NCI-H510A treated with DMSO at 0.1 percent for 48 hours (cell line): Measurements from ENCODE around the gene ROBO1.

ENCODE experiments used
- DNase-seq: peaks from one replicate; lab custom pipeline; 2025; lab: John Stamatoyannopoulos, UW

The ROBO1 gene

GRCh38 chr3:79162653-79163052 is 605.1 kb downstream of the ROBO1 start:
- no peak for DNase-seq

DNA sequence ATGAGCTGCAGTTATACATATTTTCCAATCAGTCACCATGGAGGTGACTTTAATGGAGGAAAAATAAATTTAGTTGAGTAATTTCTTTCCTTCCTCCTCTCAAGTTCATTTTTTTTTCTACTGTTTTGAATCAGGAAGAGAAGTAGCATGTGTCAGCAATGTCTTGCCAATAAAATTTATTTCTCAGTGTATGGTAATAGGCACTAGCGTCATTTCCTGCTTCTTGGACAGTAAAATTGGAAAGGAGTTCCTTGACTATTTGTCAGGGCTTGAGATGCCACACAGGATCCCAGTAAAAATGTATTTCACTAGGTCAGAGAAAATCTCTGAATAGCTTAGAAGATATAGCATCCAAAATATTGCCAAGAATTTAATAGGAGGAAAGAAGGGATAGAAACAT is 605.9 kb downstream of the ROBO1 start:
- no peak for DNase-seq

GRCh38 chr3:79160421-79160820 is 607.4 kb downstream of the ROBO1 start:
- DNase-seq, result no peak

GRCh38 chr3:79159736-79160135 is 608.1 kb downstream of the ROBO1 start:
- DNase-seq, result no peak

DNA sequence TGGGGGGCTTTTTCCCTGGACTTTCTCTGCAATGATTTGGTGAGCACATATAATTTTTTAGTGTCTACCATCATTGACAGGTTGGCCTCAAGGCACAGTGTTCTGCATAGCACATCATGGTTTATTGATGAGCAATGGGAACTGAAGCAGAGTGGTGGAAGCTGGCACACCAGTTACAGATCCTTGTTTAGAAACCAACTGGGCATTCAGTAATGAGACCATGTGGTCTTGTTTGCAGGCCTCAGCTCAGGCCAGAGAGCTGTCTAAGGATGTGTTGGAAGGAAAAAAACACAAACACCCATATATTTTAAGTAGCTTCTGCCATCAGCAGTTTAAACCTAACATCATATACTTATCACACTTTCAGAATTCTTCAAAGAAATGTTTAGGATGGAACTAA is 610.6 kb downstream of the ROBO1 start:
- no peak for DNase-seq

DNA sequence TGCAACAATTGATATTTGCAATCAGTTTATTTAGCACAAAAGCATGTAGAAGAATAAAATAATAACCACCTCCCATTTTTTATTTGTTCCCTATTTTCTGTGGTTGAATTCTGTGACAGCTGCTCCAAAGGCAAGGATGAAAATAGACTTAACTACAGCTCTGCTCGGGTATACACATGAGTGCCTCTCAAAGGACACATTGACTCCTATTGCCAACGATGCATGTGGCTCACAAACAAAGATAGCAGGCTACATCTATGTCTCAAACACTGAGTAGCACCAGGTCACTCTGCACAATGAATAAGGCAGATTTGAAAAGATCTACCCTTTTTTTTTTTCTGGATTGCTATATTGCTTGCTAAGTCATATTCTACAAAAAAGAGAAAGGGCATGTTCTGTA is 612.9 kb downstream of the ROBO1 start:
- peak; percentile 20 for DNase-seq

DNA sequence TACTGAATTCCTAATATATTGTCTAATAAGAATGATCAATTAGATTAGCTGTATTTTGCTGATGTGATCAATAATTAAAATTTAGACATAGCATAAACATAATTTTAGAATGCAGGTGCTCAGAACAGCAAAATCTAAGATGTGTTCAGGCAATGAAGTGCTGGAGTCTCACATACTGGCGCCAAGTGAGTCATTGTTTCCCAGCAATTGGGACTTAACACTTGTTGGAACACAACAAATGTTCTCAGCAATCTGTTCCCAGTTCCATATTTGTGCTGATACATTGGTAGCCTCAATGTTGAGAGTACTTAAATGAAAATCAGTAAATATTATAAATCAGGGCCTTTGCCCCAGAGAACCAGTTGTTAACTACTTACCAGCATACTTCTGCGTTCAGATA is 619.0 kb downstream of the ROBO1 start:
- DNase-seq, result no peak

GRCh38 chr3:79146024-79146423 is 621.8 kb downstream of the ROBO1 start:
- no peak for DNase-seq

DNA sequence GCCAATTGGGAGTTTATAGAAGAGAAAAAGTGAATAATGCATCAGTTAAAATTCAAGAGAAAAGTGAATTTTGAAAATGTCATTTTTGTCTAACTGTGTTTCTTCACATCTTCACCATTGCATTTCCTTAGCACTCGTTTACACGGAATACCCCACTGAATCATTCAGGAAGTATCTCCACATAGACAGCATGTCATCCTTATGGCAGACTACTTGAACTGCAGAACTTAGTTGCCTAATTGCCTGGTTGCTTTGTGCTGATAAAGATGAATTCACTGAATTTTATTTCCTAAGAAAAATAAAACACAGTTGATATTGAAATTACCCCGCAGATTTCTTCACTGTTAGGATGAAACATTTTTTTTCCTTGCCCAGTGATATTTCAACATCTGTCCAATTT is 627.1 kb downstream of the ROBO1 start:
- DNase-seq, result no peak

GRCh38 chr3:79139395-79140068 is 628.3 kb downstream of the ROBO1 start:
- peak; percentile 43 for DNase-seq

DNA sequence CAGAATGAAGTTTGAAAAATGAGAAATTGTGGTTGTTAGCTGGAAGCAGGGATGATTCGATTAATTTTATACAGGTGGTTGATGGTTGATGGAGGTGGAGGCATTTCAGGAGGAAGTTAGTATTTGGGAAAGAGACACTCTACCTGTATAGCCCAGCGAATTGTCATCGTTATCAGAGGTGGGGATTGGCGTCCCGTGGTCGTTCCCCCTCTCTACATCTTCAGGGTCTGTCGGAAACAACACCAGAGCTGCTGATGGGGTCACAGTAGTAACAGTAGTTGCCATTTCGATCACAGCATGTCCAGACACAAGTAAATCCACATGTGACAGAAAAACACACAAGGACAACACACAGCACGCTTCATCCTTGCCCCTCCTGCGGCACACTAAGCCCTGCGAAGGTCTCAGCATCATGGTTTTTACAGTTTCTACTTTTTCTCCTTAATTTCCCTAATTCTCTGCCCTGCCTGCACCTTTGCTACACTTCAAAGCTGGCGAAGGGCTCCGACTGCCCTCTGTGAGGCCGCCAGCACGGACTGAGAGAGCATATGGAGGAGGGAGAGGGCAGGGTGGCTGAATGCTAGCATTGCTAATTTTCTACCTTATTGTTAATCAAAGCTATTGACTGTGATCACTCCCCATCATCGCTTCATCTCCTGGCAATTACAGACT is 642.3 kb downstream of the ROBO1 start:
- no peak for DNase-seq

GRCh38 chr3:79115458-79115857 is 652.3 kb downstream of the ROBO1 start:
- DNase-seq, result no peak

DNA sequence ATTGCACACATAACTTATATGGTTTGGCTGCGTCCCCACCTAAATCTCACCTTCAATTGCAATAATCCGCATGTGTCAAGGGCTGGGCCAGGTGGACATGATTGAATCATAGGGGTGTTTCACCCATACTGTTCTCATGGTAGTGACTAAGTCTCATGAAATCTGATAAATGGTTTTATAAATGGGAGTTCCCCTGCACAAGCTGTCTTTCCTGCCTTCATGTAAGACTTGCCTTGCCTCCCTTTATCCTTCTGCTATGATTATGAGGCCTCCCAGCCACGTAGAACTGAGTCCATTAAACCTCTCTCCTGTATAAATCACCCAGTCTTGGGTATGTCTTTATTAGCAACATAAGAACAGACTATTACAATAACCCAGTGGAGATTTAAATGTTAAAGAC is 653.9 kb downstream of the ROBO1 start:
- DNase-seq, result no peak

DNA sequence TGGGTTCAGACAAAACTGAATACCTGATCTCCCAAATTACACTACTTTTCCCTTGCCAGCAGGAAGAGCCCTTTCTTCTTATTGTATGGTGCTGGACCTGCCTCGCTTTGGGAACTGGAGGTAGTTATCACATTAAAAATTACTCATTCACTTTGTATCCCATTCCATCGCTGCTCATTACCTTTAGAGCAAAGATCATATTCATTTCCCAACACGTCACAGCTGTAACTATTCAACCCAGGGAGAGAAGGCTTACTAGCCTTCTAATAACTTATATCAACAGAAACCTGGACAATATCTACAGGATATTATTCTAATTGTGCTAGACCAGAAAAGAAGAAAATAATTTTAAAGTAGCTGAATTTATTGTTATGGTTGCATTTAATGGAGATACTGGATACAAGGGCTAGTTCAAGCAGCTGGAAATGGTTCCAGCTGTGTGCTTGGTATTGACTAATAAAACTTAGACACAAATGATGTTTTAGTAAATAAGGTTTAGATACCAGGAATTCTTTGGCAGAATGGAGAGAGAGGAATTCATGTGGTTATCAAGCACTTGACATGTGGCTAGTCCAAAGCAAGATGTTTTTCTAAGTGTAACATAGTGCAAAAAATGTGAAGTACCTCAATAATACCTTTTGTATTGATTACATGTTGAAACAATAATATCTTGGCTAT is 656.3 kb downstream of the ROBO1 start:
- DNase-seq, result no peak

GRCh38 chr3:79109754-79110153 is 658.0 kb downstream of the ROBO1 start:
- DNase-seq, result no peak

DNA sequence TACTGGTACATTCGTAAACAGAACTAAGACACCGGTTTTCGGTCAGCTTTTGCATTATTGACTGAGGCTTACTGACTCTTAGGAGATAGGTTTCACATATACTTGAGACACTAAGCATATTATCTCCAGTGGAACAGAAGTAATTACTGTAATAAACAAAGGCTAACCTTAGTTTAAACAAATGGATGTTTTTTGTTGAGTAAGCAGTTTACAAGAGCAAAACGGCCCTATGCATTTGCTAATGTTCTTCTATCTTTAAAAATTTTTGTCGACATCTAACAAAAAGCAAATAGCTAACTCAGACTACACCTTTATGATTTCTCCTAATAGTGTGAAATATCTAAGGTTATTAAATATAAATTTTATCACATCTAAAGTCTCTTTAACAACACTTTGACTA is 664.5 kb downstream of the ROBO1 start:
- DNase-seq, result no peak

DNA sequence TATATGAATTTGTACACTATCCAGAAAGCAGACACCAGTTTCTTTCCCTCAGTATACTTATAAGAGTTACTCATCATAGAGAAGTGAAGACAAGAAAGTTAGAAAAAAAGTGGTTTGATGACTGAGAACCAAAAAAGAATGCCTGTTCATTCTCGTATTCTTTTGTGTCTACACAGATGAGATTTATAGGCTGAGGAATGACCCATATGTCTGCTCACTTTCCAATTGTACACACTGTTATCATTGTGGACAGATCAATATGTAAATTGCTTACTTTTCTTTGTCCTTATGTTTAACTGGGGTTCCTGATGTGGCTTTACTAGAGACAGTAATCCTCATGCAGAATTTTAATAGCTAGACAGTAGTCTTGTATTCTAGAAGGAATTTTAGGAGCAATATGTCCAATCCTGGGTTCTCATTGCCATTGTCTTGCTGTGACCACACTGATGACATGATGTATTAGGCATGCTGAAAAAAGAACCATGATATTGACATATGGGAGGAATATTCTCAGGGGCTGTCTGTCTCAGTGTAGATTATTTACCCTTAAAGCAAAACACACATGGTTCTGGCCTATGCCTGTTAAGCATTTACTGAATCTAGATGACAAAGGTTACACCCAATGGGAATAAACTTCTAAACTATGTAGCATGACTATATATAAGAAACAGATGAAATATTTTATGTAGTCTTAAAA is 669.7 kb downstream of the ROBO1 start:
- no peak for DNase-seq

DNA sequence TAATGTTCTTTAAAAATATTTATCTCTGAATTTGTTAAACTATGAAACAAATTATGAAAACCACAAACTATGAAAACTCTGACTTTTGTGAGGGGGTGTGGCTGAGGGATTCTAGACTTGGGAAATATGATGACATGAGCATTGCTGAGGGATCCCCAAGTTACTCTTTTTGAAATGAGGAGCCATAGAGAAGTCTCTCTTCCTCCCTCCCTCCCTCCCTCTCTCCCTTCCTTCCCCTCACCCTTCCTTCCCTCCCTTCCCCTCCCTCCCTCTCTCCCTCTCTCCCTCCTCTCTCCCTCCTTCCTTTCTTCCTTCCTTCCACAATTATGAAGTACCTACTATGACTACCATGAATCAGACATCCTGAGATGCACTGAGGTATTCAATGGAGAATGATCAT is 673.1 kb downstream of the ROBO1 start:
- no peak for DNase-seq

GRCh38 chr3:79086514-79086913 is 681.3 kb downstream of the ROBO1 start:
- peak; percentile 42 for DNase-seq

GRCh38 chr3:79085171-79085570 is 682.6 kb downstream of the ROBO1 start:
- no peak for DNase-seq

GRCh38 chr3:79081335-79081734 is 686.5 kb downstream of the ROBO1 start:
- DNase-seq, result no peak

DNA sequence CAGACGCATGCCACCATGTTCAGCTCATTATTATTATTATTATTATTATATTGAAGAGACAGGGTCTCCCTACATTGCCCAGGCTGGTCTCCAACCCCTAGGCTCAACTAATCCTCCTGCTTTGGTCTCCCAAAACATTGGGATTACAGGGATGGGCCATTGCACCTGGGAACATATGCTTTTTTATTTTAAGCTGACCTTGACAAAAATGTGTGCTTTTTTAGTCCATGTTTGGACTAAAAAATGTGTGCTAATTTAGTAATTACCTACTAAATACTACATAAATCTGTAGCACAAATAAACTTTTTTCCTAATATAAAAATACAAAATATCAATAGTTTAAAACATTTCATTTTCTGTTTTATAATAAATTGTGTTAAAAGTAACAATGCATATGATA is 693.2 kb downstream of the ROBO1 start:
- no peak for DNase-seq

DNA sequence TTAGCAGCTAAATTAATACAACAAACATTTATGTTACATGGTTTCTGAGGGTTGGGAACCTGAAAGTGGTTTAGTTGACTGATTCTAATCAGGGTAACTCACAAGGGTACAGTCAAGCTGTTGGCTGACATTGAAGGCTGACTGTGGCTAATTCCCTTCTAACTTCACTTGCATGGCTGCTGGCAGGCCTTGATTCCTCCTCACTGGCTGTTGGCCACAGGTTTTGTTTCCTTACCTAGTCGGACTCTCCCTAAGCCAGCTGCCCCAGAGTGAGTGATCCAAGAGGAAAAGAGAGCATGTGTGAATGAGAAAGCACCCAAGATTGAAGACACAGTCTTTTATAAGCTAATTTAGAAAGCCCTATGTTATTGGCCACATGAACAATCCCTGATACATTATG is 700.1 kb downstream of the ROBO1 start:
- DNase-seq, result no peak
